ENCODE results near the gene HDAC10. TPM values are rescaled to one million over a fixed set of nuclear protein-coding genes. Genes with fewer than 3 reads are reported as not detected.

Gene HDAC10
- total RNA-seq, 4 donors from 2014 or later = 10.2 to 19.5 (median 17.4) TPM

DNA sequence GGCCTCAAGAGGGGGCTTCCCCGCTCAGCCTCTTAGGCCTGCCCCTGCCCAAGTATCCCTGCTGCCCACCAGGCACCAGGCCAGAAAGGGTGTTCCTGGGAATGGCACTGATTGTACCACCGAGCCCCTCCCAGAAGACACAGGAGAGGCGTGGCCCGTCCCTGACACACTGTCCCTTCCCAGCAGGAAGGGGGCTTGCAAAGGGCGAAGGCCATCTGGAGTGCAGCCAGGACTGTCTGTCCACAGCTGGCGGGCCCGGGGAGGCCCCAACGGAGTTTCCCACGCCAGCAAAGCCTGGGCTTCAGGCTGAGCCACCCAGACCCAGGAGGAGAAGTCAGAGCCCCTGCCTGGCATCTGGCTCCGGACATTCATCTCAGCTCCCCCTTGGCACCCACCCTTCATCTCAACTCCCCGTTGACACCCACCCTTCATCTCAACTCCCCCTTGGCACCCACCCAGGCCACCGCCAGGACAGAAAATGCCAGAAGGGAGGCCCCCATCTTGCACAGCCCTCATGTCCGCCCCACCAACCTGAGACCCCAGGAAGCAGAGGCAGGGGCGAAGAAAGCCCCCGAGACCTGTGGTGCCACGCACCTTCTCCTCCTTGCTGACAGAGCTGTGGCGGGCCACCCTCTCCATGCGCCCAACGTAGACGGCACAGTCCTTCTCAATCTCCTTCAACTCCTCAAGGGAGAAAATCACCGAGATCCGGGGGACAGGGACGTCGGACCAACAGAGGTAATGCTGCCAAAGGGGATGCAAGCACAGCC lies 25.7 kb downstream of the HDAC10 start:
- Histone ChIP-seq H3K27me3 (no peaks in the 10 kb centered on the region), H3K4me3 (no peak overlapping the region), H3K27ac (replicated peaks in 1 of 4) (no peak overlapping the region), H3K9me3 (no peaks in the 10 kb centered on the region), H3K4me1 (no peaks in the 10 kb centered on the region), H3K36me3 (peaks cover 48 to 100% (median 96%) of the 10 kb centered on the region in 4 donors)
- no peak for DNase-seq (ENCODE audit: extremely low spot score)
- WGBS = 90% methylated on average over 18 of the region's 24 CpGs
- intact Hi-C loops (cut with DNase I) = no loop called here
- TF ChIP-seq POLR2AphosphoS5 (IDR thresholded peaks at IDR 0.05) (no peak), POLR2A (IDR thresholded peaks at IDR 0.05; ENCODE audit: low read depth) (no peak), EP300 (IDR thresholded peaks at IDR 0.05) (no peak)
- TF ChIP-seq, protein P1, sequence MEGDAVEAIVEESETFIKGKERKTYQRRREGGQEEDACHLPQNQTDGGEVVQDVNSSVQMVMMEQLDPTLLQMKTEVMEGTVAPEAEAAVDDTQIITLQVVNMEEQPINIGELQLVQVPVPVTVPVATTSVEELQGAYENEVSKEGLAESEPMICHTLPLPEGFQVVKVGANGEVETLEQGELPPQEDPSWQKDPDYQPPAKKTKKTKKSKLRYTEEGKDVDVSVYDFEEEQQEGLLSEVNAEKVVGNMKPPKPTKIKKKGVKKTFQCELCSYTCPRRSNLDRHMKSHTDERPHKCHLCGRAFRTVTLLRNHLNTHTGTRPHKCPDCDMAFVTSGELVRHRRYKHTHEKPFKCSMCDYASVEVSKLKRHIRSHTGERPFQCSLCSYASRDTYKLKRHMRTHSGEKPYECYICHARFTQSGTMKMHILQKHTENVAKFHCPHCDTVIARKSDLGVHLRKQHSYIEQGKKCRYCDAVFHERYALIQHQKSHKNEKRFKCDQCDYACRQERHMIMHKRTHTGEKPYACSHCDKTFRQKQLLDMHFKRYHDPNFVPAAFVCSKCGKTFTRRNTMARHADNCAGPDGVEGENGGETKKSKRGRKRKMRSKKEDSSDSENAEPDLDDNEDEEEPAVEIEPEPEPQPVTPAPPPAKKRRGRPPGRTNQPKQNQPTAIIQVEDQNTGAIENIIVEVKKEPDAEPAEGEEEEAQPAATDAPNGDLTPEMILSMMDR (IDR thresholded peaks at IDR 0.05) = no peak

DNA sequence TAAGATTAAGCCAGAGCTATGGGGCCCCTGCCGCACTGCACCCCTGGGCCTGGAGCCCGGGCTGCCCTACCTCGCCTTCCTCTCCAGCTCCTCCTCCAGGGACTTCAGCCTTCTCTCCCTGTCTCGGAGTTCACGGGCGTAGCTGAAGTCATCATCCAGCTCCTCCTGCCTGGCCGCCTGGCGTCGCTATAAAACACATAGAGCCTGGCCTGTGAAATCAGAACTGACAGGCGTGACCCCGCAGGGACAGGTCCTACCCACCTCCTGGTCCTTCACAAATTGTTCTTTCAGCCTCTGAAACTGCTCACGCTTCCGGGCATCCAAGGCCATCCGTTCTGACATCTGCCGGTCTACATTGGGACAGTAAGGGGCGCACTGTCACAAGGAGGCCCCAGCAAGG lies 27.0 kb downstream of the HDAC10 start:
- TF ChIP-seq POLR2A (IDR thresholded peaks at IDR 0.05; ENCODE audit: low read depth) = no peak
- TF ChIP-seq, protein P1 (IDR thresholded peaks at IDR 0.05) = no peak
- no peak for TF ChIP-seq POLR2AphosphoS5 (IDR thresholded peaks at IDR 0.05)
- no peak for TF ChIP-seq EP300 (IDR thresholded peaks at IDR 0.05)
- Histone ChIP-seq H3K4me3 (no peak overlapping the region), H3K36me3 (peaks cover 45 to 99% (median 97%) of the 10 kb centered on the region in 4 donors), H3K4me1 (peaks cover 6 to 11% (median 10%) of the 10 kb centered on the region in 4 donors), H3K27me3 (no peaks in the 10 kb centered on the region), H3K9me3 (no peaks in the 10 kb centered on the region), H3K27ac (replicated peaks in 1 of 4) (no peak overlapping the region)
- intact Hi-C loops (cut with DNase I) = no loop called here
- 91% methylated on average over 16 of the region's 16 CpGs for WGBS
- DNase-seq (ENCODE audit: extremely low spot score) = no peak

DNA sequence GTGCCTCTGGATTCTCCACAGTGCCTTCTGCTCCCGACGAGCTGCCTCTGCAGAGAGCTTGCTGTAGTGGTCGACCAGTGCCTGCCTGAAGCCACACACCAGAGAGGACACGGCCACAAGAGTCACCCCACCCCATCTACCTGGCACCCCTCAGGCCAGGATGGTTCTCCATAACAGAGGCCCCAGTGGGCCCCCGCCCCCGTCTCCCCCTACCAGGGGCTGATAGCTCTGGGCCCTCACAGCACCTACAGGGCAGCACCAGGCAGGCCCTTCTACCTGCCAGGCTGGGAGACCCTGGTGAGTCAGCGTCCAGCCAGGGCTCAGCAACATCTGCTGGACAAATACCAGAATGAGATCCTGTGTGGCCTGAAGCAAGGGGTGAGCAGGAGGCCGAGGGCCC lies 28.6 kb downstream of the HDAC10 start:
- Histone ChIP-seq H3K9me3 (no peaks in the 10 kb centered on the region), H3K4me3 (no peak overlapping the region), H3K27me3 (no peaks in the 10 kb centered on the region), H3K36me3 (peaks cover 58 to 99% (median 97%) of the 10 kb centered on the region in 4 donors), H3K27ac (replicated peaks in 1 of 4) (no peak overlapping the region), H3K4me1 (peaks cover 6 to 11% (median 10%) of the 10 kb centered on the region in 4 donors)
- DNase-seq (ENCODE audit: extremely low spot score) = no peak
- intact Hi-C loops (cut with DNase I) = no loop called here
- 91% methylated on average over 8 of the region's 8 CpGs for WGBS
- TF ChIP-seq POLR2AphosphoS5 (IDR thresholded peaks at IDR 0.05) (no peak), EP300 (IDR thresholded peaks at IDR 0.05) (no peak)

DNA sequence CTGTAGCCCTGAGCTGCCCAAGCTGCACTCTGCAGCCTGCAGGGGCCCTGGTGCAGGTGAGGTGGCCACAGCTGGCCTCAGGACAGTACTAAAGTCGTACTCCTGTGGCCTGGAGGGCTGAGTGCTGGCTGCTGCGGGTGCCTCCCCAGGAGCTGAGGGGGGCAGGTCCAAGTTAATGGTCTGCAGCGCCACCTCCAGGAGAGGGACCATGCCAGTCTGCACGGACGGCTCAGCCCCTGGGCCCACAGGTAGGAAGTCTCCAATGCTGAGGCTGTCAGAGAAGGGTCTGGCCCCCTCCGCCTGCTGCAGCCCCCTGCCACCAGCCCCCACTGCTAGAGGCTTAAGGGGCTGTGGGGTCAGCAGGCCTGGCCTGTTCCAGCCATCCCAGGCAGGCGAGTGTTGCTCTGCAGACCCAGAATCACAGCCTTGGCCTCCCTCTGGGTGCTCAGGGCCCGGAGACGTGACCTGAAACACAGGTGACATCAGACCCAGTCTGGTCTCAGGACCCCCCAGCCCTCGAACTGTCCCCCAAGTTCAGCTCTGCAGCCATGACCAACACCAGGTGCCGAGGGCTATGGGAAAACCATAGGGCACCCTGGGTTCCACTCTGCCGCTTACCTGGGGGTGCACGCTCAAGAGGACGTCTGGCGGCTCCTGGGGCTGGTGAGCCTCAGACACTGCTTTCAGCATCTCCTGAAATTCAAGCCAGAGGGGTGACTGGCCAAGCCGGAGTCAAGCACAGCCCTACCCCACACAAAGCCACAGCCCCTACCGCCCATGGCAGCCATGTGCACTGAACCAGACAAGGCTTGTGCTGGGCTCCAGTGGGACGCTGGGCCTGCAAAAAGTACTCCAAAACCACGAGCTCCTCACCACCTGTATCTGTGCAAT lies 29.4 kb downstream of the HDAC10 start:
- 90% methylated on average over 2 of the region's 19 CpGs for WGBS
- H3K27ac ChIP-seq (replicated peaks in 1 of 4) = no peak overlapping the region
- peaks cover 66 to 99% (median 97%) of the 10 kb centered on the region in 4 donors for H3K36me3 ChIP-seq
- no peak overlapping the region for H3K4me3 ChIP-seq
- H3K4me1 ChIP-seq = peaks cover 6 to 11% (median 10%) of the 10 kb centered on the region in 4 donors
- TF ChIP-seq EP300 (IDR thresholded peaks at IDR 0.05) = no peak
- no peak for TF ChIP-seq POLR2A (IDR thresholded peaks at IDR 0.05; ENCODE audit: low read depth)
- TF ChIP-seq, protein P1 (IDR thresholded peaks at IDR 0.05) = no peak
- no peak for TF ChIP-seq POLR2AphosphoS5 (IDR thresholded peaks at IDR 0.05)
- DNase-seq (ENCODE audit: extremely low spot score) = no peak
- intact Hi-C loops (cut with DNase I) = no loop called here
- no peaks in the 10 kb centered on the region for H3K27me3 ChIP-seq
- H3K9me3 ChIP-seq = no peaks in the 10 kb centered on the region
